Spinal cord (tissue), 10 donors: ENCODE results near the gene FXYD6. TPM values are rescaled to one million over a fixed set of nuclear protein-coding genes. Genes with fewer than 3 reads are reported as not detected.
"Not testable (repeated sequence)": the region's sequence is repeated elsewhere in the genome, so short reads cannot be mapped to it uniquely, and the experiment has no call there.

Experiments
- DNase-seq, 6 donors: peaks; one replicate each; pipeline versions ENCODE4 v3.0.0 to v3.0.0-alpha.2; 2013 to 2015; ENCODE audit warnings: low spot score in 6 of 6, low read depth in 4 of 6
- H3K27ac ChIP-seq: one replicate; pipeline ENCODE4 v1.5.1; 2013; ENCODE audit warnings: low read depth, low read length, control low read depth
- H3K27me3 ChIP-seq: one replicate; pipeline ENCODE4 v1.6.1; 2013; ENCODE audit warnings: low read length; ENCODE audit not compliant: control insufficient read depth, insufficient read depth
- H3K36me3 ChIP-seq: one replicate; pipeline ENCODE4 v1.6.1; 2013; ENCODE audit warnings: low read length; ENCODE audit not compliant: control insufficient read depth, insufficient read depth
- H3K4me1 ChIP-seq: one replicate; pipeline ENCODE4 v1.6.1; 2013; ENCODE audit warnings: low read length; ENCODE audit not compliant: control insufficient read depth, insufficient read depth
- H3K4me3 ChIP-seq: one replicate; pipeline ENCODE4 v1.5.1; 2013; ENCODE audit warnings: low read depth, low read length, control low read depth
- H3K9me3 ChIP-seq: one replicate; pipeline ENCODE4 v1.6.1; 2013; ENCODE audit warnings: low read length; ENCODE audit not compliant: control insufficient read depth, insufficient read depth
- WGBS: methylation state at CpG from one replicate; pipeline ENCODE4 v1.1.5; 2013; ENCODE audit warnings: missing lambda C conversion rate; ENCODE audit not compliant: insufficient coverage; 5-methylcytosine and 5-hydroxymethylcytosine counted together
- polyA plus RNA-seq, 2 donors: library from polyadenylated mRNA; unstranded; fragments of 120-200 nt; gene quantifications; one replicate each; pipeline ENCODE4 v1.2.1, GENCODE V29; 2013; ENCODE audit not compliant: insufficient read length in 2 of 2
- total RNA-seq, 2 donors: library from RNA; depleted of rRNA in 1 of 2; stranded (reverse); fragments of 120-200 nt in 1 of 2; fragments of >200 nt in 1 of 2; gene quantifications; one replicate each; pipeline versions ENCODE4 v1.2.3 to v1.2.4, GENCODE V29; 2013 to 2014
- donor health status: healthy.

FXYD6 gene
- total and polyA plus RNA-seq, 4 donors: 98.7 to 772 (median 490) TPM

DNA sequence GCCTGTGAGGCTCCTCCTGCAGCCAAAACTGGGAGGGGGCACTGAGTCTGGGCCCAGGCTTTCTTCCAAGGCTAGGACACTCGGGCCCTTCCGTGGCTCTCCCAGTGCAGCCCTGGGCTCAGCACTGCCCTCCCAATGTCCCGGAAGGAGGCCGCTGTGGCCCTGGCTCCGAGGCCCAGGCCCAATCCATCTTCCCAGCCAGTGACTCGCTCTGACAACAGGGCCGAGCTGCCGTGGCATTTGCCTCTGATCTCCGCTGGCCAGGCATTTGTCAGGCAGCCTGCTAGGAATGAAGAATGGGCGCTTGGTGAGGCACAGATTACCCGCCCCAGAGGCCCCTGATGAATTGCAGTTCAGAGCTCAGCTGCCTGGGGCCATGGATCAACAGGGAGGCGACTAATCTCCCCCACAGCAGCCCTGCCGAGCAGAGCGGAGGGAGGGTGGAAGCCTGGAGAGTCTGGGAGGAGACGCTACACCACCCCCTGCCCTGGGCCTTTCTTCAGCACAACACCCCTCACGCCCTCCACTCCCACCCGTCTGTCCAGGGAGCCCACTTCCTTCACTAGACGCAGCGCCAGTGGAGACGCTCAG lies 60.2 kb downstream of the FXYD6 start:
- WGBS: 33% methylated on average over 10 of the region's 20 CpGs
- H3K27me3 ChIP-seq: no peaks in the 10 kb centered on the region
- H3K4me1 ChIP-seq: peaks cover 39% of the 10 kb centered on the region
- H3K27ac ChIP-seq: peak overlapping the region; percentile 29
- H3K4me3 ChIP-seq: no peak overlapping the region
- peak in 2 of 6 donors; percentile 72 to 86 for DNase-seq
- no peaks in the 10 kb centered on the region for H3K36me3 ChIP-seq
- H3K9me3 ChIP-seq: no peaks in the 10 kb centered on the region

DNA sequence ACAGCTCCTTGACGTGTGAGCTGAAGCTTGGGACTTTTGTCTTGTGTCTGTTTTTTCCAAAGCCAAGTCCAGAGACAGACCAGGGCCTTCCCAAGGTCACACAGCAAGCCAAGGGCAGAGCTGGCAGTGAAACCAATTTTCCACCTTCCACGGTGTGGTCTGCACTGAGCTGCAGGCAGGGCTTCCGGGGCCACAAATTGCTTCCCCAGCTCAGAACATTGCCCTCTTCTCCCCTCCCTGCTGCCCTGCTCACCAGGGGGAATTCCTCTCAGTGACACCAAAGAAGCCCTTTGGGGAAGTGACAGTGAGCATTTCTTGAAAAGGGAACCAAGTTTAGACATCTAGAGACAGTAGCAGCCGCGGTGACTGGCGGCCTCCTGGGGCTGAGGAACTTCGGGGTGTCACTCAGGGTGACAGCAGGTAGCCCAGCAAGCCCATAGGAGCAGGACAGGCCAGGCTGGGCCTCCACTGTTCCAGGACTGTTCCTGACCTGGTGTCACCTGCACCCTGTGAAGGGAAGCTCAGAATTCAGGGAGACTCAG lies 61.1 kb downstream of the FXYD6 start:
- Histone ChIP-seq H3K27ac (peak overlapping the region; percentile 29), H3K36me3 (no peaks in the 10 kb centered on the region), H3K27me3 (no peaks in the 10 kb centered on the region), H3K9me3 (no peaks in the 10 kb centered on the region), H3K4me1 (peaks cover 39% of the 10 kb centered on the region), H3K4me3 (no peak overlapping the region)
- no peak for DNase-seq
- 35% methylated on average over 7 of the region's 7 CpGs for WGBS

DNA sequence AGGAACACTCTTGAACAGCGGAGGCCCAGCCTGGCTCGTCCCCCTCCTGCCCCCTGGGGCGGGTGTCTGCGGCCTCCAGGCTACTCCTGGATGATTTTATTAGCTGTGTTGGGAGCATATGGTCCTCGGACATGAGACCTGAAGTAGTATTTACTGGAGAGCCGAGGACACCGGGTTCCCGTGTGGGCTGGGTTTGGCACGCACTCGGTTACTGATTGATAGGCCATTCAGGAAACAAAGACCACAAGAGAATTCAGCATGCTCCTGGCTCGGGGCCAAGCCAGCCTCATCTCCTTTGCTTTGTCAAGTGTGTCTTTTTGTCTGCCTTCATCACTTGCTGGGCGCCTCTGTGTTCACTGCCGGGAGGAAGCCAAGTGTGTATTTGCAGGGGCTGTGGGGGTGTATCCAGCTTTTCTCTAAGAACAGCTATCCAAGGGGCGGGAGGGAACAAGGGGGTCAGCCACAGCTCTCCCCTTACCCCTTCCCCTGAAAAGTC lies 61.6 kb downstream of the FXYD6 start:
- Histone ChIP-seq H3K4me1 (peaks cover 37% of the 10 kb centered on the region), H3K4me3 (no peak overlapping the region)
- DNase-seq: peak in 3 of 6 donors; percentile 52 to 89 (median 83)

DNA sequence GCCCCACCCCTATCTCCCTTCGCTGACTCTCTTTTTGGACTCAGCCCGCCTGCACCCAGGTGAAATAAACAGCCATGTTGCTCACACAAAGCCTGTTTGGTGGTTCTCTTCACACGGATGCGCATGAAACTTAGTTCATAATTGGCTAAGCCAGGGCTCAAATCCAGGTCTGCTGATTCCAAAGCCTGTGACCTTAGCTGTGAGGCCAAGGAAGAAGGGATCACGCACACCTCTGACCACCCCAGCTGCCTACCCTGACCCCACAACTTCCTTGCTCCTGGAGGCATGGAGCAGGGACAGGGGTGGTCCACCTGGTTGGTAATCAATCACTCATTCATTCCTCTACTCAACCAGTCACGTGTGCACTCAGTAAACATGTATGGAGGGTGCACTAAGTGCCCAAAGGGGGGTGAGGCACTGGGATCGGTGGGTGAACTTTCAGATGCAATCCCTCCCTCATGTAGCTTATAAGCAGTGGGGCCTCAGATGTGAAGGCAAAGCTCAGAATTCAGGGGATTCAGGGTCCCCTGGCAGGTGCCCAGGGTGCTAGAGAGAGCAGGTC lies 62.2 kb downstream of the FXYD6 start:
- no peak for DNase-seq
- Histone ChIP-seq H3K4me3 (no peak overlapping the region), H3K27me3 (no peaks in the 10 kb centered on the region), H3K9me3 (no peaks in the 10 kb centered on the region), H3K36me3 (no peaks in the 10 kb centered on the region), H3K27ac (no peak overlapping the region), H3K4me1 (peaks cover 38% of the 10 kb centered on the region)
- WGBS: 100% methylated on average over 4 of the region's 7 CpGs

More for the DNA sequence above, 61.6 kb downstream of the FXYD6 start:
- H3K27me3 ChIP-seq: no peaks in the 10 kb centered on the region
- no peak overlapping the region for H3K27ac ChIP-seq
- WGBS: 9% methylated on average over 12 of the region's 14 CpGs
- no peaks in the 10 kb centered on the region for H3K9me3 ChIP-seq
- H3K36me3 ChIP-seq: no peaks in the 10 kb centered on the region

DNA sequence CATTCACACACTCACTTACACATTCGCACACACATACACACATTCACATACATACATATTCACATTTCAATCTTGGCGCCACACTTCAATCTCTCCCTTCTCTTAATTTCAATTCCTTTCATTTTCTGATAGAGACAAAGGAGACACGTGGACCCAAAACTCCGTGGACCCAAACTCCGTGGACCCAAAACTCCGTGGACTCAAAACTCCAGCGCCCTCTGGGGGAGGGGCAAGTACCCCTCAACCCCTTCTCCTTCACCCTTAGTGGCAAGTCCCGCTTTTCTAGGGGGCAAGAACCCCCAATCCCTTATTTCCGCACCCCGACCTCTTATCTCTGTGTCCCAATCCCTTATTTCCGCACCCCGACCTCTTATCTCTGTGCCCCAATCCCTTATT lies 66.4 kb downstream of the FXYD6 start:
- not testable (repeated sequence) for H3K36me3 ChIP-seq, H3K27ac ChIP-seq, H3K27me3 ChIP-seq, DNase-seq, H3K4me3 ChIP-seq, H3K9me3 ChIP-seq
- H3K4me1 ChIP-seq: peaks cover 19% of the 10 kb centered on the region
- WGBS: 95% methylated on average over 12 of the region's 12 CpGs

DNA sequence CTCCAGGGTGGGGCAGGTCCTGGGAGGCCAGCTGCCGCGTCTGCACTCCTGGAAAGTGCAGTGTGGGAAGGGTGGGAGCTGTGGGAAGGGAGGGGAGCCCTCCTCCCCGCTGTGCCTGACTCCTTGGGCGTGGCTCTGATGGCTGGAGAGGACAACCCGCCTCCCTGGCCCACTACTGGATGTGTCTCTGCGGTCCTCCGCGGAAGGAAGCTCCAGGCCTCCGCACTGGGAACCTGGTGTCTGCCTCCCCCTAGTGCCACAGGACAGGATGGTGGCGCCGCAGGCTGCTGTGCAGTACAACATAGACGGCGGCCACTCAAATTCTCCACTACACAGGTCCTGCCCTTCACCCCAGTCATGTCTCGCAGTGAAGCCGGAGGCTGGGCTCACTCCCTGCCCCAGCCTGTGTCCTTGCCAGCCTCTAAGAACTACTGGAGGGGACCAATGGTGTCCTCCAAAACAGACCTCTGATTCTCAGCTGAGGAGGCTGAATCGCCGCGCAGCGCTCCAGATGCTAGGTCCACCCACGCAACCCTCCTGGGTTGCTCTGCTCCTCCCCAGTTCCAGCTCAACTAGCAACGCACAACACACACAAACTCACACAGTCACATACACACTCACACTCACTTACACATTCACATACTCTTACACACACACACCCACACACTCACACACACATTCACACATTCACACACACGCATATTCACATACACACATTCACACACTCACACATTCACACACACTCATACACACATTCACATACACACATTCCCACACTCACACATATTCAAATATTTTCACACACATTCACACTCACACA lies 67.0 kb downstream of the FXYD6 start:
- no peak overlapping the region for H3K27ac ChIP-seq
- peak in 3 of 6 donors; percentile 54 to 93 (median 89) for DNase-seq
- H3K4me3 ChIP-seq: no peak overlapping the region

DNA sequence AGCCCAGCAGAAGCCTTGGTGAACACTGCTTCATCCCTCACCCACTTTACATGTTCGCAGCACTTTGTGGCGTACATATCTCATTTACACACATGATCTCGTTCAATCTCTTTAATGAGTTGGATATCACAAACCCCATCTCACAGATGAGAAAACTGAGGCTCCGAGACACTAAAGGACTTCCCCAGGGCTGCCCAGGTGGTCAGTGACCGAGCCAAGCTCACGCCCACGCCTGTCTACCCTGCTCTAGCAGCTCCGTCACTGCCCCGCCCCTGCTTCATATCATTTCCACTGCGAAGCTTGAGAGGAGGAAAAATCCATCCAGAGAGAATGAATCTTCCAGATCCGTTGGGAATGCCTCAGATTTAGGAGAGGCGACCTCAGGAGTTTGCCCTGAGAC lies 67.7 kb downstream of the FXYD6 start:
- peaks cover 5% of the 10 kb centered on the region for H3K27me3 ChIP-seq
- H3K4me3 ChIP-seq: no peak overlapping the region
- 75% methylated on average over 12 of the region's 12 CpGs for WGBS
- DNase-seq: no peak
- H3K9me3 ChIP-seq: no peaks in the 10 kb centered on the region
- peaks cover 12% of the 10 kb centered on the region for H3K4me1 ChIP-seq
- no peak overlapping the region for H3K27ac ChIP-seq
- H3K36me3 ChIP-seq: peaks cover 2% of the 10 kb centered on the region

More for the DNA sequence above, 67.0 kb downstream of the FXYD6 start:
- Histone ChIP-seq H3K27me3 (peaks cover 5% of the 10 kb centered on the region), H3K36me3 (peaks cover 2% of the 10 kb centered on the region), H3K9me3 (no peaks in the 10 kb centered on the region), H3K4me1 (peaks cover 13% of the 10 kb centered on the region)
- 35% methylated on average over 22 of the region's 22 CpGs for WGBS

DNA sequence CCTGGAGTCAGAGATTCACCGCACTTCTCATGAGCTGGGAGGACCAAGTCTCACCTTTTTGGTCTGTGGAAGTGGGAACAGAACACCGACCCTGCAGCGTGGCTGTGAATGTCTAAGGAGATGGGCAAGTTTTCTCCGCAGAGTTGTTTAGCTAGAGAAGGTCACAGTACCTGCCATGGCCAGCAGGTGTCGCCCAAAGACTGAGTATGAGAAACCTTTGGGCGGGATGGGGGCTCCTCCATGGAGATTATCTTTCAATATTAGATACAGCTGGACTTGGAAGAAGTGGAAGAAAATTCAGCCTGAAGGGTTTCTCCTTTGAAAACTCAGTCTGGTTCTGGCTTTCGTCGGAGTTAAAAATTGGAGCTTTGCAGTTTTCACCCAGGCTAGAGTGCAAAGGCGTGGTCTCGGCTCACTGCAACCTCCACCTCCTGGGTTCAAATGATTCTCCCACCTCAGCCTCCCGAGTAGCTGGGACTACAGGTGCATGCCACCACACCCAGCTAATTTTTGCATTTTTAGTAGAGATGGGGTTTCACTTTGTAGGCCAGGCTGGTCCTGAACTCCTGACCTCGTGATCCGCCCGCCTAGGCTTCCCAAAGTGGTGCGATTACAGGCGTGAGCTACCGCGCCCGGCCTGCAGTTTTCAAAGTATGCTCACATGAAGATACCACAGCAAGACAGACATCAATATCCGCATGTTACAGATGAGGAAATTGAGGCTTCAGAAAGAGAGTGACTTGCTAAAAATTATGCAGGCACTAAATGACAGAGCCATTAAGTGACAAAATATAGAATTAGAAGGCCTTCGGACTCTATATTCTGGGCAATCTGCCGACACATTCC lies 68.8 kb downstream of the FXYD6 start:
- Histone ChIP-seq H3K36me3 (peaks cover 2% of the 10 kb centered on the region), H3K4me1 (peaks cover 12% of the 10 kb centered on the region), H3K9me3 (no peaks in the 10 kb centered on the region), H3K4me3 (no peak overlapping the region), H3K27ac (no peak overlapping the region), H3K27me3 (peaks cover 5% of the 10 kb centered on the region)
- WGBS: 66% methylated on average over 14 of the region's 22 CpGs
- peak in 3 of 6 donors; percentile 65 to 90 (median 86) for DNase-seq

DNA sequence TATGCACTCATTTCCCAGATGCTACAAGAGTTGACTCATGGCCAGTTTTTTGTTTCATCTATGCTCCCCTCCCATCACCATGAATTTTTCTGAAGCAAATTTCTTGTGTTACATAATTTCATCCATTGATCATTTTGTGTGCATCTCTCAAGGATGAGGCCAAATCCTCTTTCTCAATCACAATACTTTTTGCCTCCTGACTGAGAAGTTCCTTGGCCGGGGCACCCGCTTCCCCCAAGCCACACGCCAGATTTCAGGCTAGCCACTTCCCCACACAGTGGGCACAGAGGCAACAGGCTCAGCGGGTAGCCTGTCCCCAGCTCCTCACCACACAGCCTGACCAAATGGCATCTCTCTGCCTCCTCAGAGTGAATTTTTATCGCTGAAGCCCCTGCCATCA lies 69.6 kb downstream of the FXYD6 start:
- Histone ChIP-seq H3K27ac (no peak overlapping the region), H3K9me3 (no peaks in the 10 kb centered on the region), H3K4me1 (peaks cover 12% of the 10 kb centered on the region), H3K27me3 (peaks cover 5% of the 10 kb centered on the region), H3K36me3 (peaks cover 2% of the 10 kb centered on the region), H3K4me3 (no peak overlapping the region)
- DNase-seq: no peak
- WGBS: 95% methylated on average over 3 of the region's 5 CpGs
